ENCODE results near the gene KLHDC8A. TPM values are rescaled to one million over a fixed set of nuclear protein-coding genes. Genes with fewer than 3 reads are reported as not detected.

KLHDC8A gene
- total and polyA plus RNA-seq, 2 of the 13 experiments (the other 11 are each of a cell fraction or from before 2014, with no cell fraction given), result not detected

DNA sequence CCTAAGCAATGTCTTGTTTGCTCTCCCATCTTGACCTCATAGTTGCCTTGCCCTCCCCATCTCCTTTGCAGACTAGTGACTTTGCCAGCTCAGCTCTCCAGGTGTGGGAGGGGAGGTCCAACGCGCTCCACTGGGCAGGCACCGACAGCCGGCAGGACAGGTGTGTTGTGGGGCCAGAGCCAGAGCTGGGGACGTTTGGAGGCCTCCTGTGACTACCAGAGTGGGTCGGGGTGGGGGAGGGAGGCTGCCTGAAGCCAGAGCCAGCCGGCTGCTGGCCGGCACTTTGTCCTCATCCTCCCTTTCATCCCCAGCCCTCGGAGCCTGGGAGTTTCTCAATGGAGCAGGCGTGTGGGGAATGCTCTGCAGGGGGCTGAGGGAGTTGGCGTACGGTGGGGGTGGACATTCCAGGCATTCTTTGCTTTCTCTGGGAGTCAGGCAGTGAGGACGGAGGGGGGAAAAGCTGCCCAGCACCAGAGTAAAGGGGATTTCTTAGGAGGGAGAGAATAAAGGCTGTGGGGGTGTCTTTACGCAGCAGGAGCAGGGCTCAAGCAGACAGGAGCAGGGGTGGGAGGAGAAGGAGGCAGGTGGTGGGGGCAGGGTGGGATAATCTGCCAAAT lies 55.4 kb downstream of the KLHDC8A start (continued):
- TF ChIP-seq PTBP1 (IDR thresholded peaks at IDR 0.05; ENCODE audit: low read depth, low read length, poor library complexity, severe bottlenecking) (no peak), ZNF850 (CRISPR knock-in tag; conservative IDR thresholded peaks at IDR 0.05) (no peak), TOE1 (CRISPR knock-in tag; IDR thresholded peaks at IDR 0.05) (no peak), ZNF891 (CRISPR knock-in tag; IDR thresholded peaks at IDR 0.05) (0 out of 2 replicates have a peak, but pooled peaks have one; percentile 58), ZNF121 (CRISPR knock-in tag; IDR thresholded peaks at IDR 0.05) (0 out of 2 replicates have a peak, but pooled peaks have one; percentile 45), IKZF1 (IDR thresholded peaks at IDR 0.05) (no peak), RFXAP (CRISPR knock-in tag; IDR thresholded peaks at IDR 0.05; ENCODE audit: borderline replicate concordance) (no peak), SUZ12 (IDR thresholded peaks at IDR 0.05; ENCODE audit: low read depth, low read length) (no peak), ZNF782 (CRISPR knock-in tag; IDR thresholded peaks at IDR 0.05; ENCODE audit: borderline replicate concordance) (no peak), CHCHD3 (CRISPR knock-in tag; IDR thresholded peaks at IDR 0.05) (no peak), NFKBIZ (CRISPR knock-in tag; IDR thresholded peaks at IDR 0.05) (no peak), CREM (IDR thresholded peaks at IDR 0.05) (peak; percentile 53; the same call in 1 of the 2 replicates), CREM (CRISPR knock-in tag; IDR thresholded peaks at IDR 0.05) (no peak), CBX2 (IDR thresholded peaks at IDR 0.05; ENCODE audit: low read depth, low read length) (no peak), CBX2 (CRISPR knock-in tag; IDR thresholded peaks at IDR 0.05; ENCODE audit: low read depth) (no peak)
- TF ChIP-seq, protein P1, sequence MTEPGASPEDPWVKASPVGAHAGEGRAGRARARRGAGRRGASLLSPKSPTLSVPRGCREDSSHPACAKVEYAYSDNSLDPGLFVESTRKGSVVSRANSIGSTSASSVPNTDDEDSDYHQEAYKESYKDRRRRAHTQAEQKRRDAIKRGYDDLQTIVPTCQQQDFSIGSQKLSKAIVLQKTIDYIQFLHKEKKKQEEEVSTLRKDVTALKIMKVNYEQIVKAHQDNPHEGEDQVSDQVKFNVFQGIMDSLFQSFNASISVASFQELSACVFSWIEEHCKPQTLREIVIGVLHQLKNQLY (CRISPR knock-in tag; IDR thresholded peaks at IDR 0.05), result peak; percentile 67; the same call in 1 of the 2 replicates
- TF ChIP-seq, protein P2, sequence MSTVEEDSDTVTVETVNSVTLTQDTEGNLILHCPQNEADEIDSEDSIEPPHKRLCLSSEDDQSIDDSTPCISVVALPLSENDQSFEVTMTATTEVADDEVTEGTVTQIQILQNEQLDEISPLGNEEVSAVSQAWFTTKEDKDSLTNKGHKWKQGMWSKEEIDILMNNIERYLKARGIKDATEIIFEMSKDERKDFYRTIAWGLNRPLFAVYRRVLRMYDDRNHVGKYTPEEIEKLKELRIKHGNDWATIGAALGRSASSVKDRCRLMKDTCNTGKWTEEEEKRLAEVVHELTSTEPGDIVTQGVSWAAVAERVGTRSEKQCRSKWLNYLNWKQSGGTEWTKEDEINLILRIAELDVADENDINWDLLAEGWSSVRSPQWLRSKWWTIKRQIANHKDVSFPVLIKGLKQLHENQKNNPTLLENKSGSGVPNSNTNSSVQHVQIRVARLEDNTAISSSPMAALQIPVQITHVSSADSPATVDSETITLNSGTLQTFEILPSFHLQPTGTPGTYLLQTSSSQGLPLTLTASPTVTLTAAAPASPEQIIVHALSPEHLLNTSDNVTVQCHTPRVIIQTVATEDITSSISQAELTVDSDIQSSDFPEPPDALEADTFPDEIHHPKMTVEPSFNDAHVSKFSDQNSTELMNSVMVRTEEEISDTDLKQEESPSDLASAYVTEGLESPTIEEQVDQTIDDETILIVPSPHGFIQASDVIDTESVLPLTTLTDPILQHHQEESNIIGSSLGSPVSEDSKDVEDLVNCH (CRISPR knock-in tag; IDR thresholded peaks at IDR 0.05), result no peak
- TF ChIP-seq, protein P3, sequence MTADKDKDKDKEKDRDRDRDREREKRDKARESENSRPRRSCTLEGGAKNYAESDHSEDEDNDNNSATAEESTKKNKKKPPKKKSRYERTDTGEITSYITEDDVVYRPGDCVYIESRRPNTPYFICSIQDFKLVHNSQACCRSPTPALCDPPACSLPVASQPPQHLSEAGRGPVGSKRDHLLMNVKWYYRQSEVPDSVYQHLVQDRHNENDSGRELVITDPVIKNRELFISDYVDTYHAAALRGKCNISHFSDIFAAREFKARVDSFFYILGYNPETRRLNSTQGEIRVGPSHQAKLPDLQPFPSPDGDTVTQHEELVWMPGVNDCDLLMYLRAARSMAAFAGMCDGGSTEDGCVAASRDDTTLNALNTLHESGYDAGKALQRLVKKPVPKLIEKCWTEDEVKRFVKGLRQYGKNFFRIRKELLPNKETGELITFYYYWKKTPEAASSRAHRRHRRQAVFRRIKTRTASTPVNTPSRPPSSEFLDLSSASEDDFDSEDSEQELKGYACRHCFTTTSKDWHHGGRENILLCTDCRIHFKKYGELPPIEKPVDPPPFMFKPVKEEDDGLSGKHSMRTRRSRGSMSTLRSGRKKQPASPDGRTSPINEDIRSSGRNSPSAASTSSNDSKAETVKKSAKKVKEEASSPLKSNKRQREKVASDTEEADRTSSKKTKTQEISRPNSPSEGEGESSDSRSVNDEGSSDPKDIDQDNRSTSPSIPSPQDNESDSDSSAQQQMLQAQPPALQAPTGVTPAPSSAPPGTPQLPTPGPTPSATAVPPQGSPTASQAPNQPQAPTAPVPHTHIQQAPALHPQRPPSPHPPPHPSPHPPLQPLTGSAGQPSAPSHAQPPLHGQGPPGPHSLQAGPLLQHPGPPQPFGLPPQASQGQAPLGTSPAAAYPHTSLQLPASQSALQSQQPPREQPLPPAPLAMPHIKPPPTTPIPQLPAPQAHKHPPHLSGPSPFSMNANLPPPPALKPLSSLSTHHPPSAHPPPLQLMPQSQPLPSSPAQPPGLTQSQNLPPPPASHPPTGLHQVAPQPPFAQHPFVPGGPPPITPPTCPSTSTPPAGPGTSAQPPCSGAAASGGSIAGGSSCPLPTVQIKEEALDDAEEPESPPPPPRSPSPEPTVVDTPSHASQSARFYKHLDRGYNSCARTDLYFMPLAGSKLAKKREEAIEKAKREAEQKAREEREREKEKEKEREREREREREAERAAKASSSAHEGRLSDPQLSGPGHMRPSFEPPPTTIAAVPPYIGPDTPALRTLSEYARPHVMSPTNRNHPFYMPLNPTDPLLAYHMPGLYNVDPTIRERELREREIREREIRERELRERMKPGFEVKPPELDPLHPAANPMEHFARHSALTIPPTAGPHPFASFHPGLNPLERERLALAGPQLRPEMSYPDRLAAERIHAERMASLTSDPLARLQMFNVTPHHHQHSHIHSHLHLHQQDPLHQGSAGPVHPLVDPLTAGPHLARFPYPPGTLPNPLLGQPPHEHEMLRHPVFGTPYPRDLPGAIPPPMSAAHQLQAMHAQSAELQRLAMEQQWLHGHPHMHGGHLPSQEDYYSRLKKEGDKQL (CRISPR knock-in tag; IDR thresholded peaks at IDR 0.05; ENCODE audit: low read depth), result no peak; the same call in 1 of the 2 replicates
- TF ChIP-seq, protein P4, sequence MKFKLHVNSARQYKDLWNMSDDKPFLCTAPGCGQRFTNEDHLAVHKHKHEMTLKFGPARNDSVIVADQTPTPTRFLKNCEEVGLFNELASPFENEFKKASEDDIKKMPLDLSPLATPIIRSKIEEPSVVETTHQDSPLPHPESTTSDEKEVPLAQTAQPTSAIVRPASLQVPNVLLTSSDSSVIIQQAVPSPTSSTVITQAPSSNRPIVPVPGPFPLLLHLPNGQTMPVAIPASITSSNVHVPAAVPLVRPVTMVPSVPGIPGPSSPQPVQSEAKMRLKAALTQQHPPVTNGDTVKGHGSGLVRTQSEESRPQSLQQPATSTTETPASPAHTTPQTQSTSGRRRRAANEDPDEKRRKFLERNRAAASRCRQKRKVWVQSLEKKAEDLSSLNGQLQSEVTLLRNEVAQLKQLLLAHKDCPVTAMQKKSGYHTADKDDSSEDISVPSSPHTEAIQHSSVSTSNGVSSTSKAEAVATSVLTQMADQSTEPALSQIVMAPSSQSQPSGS (CRISPR knock-in tag; IDR thresholded peaks at IDR 0.05), result no peak; the same call in 1 of the 2 replicates
- TF ChIP-seq, protein P5, sequence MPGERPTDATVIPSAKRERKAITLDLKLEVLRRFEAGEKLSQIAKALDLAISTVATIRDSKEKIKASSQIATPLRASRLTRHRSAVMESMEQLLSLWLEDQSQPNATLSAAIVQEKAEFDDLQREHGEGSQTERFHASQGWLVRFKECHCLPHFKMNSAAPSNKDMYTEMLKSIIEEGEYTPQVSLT (CRISPR knock-in tag; IDR thresholded peaks at IDR 0.05; ENCODE audit: borderline replicate concordance, low read depth), result no peak

Measured in HepG2 (cell line).